ENCODE data around the gene SLC17A9.

DNA sequence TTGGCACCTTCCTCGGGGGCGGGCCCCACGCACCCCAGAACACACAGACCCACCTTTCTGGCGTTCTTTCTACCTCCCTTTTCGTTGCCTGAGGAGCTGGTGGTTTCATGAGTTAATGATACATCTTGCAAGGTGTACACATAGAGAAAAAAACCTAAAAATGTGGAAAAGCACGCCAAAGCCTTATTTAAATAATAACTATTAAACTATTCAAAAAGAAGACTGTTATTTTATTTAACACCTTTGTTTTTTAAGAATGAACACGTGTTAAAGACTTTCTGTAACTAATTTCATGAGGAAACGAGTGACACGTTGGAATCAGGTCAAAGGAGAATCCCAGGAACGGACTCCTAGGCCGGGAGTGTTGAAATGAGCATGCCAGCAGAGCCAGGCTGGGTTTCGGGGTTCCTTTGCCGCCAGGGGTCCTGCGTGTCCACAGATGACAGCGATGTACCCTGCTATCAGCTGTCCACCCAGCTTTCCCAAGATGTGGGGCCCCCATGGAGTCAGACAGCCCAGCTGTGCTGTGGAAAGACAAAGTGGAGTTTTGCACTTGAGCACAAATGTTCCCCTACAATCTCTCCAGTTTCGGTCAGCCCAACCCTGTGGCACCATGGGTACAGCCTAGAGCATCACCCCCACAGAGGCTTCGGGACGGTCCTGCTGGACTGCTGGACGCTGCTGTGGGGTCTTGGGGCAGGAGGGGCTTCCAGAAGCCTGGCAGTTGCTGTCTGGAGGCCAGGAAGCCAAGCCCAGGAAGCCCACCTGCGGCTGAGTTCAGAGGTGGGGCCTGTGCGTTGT, 16.1 kb downstream of the SLC17A9 start:
- TF ChIP-seq, protein P1, sequence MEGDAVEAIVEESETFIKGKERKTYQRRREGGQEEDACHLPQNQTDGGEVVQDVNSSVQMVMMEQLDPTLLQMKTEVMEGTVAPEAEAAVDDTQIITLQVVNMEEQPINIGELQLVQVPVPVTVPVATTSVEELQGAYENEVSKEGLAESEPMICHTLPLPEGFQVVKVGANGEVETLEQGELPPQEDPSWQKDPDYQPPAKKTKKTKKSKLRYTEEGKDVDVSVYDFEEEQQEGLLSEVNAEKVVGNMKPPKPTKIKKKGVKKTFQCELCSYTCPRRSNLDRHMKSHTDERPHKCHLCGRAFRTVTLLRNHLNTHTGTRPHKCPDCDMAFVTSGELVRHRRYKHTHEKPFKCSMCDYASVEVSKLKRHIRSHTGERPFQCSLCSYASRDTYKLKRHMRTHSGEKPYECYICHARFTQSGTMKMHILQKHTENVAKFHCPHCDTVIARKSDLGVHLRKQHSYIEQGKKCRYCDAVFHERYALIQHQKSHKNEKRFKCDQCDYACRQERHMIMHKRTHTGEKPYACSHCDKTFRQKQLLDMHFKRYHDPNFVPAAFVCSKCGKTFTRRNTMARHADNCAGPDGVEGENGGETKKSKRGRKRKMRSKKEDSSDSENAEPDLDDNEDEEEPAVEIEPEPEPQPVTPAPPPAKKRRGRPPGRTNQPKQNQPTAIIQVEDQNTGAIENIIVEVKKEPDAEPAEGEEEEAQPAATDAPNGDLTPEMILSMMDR (IDR thresholded peaks at IDR 0.05; ENCODE audit: insufficient read depth, low read depth, low read length) = no peak
- TF ChIP-seq EZH2 (IDR thresholded peaks at IDR 0.05; ENCODE audit: insufficient read depth, low read length) = no peak
